Mucosa of gallbladder (tissue), 1 donor: ENCODE results near the gene CDK5RAP2. TPM values are rescaled to one million over a fixed set of nuclear protein-coding genes. Genes with fewer than 3 reads are reported as not detected.
A peak's percentile ranks its signal among the peaks of the same experiment; 100 is the strongest.
"Not testable (repeated sequence)": the region's sequence is repeated elsewhere in the genome, so short reads cannot be mapped to it uniquely, and the experiment has no call there.

Experiments
- DNase-seq: peaks from one replicate; pipeline ENCODE4 v3.0.0-alpha.2; 2020; ENCODE audit warnings: low spot score
- total RNA-seq: library from RNA; stranded (reverse); gene quantifications from one replicate; pipeline ENCODE4 v1.2.1, GENCODE V29; 2021
- donor health status: DM: no; HTN: no; CAD: no.

The CDK5RAP2 gene
- total RNA-seq, 1 donor from 2014 or later: 43.3 TPM

DNA sequence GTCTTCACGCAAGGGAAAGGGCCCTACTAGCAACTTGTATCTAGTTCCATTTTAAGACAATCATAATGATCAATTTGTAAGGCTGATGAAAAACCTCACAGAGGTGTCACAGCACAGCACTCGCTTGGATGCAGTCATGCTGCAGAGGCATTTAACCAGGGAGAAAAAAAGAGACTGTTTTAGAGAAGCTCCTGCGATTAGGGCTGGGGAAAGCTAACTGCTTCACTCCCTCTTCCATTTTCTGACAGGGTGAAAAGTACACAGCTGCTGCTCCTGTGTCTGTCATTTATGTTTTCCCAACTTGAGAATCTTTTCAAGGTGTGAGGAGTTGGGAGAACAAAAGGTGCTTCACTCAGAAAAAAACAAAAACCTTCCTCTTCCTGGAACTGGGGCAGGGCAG is 106.4 kb downstream of the CDK5RAP2 start:
- no peak for DNase-seq

DNA sequence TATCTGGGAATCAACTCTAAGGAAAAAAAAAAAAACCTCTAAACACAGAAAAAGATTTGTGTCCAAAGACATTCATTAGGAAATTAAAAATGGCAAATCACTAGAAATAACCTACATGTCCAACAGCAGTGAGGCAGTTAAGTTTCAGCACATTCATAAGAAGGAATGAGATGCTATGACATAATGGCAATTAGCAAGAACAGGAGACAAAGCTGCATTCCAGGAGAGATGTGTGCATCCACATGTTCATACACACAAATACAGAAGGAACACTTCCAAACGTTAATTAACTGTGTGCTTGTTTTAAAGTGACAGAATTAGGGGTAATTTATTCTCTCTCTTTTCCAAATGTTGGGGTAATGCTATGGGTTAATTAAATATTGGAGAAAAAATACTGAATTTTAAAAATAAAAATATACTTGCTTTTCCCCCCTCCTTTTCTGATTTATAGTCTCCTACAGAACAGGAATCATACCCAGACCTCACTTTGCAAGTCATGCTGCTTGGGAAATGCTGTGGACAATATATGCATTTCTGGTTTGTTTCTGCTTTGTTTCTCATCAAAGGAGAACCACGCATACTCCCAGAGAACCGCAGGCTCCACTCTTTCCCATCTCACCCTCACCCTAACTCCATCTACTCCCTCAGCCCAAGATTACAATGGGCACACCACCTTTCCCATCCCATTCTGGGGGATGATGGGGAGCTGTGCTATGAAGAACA is 114.1 kb downstream of the CDK5RAP2 start:
- no peak for DNase-seq

DNA sequence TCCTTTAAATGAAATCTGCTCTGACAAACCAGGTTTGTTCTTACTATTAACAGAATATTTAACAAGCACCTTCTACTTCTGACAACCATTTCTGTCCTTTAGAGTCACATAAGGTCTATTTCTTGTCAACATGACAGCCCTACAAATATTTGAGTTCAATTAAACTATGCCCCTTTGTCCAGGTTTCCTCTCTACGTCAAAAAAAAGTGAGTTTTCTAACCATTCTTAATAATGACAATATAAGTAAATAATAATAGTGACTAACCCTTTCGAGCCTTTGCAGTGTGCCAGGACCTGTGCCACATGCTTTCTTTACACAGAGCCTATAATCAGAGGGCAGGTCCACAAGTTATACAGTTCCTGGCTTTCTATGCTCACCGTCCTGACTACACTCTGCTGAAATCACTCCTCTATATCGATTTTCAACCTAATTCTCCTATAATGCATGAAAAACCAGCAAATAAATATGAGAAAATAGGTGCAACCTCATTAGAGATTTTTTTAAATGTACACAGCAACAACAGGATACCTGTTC is 115.0 kb downstream of the CDK5RAP2 start:
- DNase-seq: no peak

GRCh38 chr9:120464176-120464886 is 115.6 kb downstream of the CDK5RAP2 start:
- no peak for DNase-seq

DNA sequence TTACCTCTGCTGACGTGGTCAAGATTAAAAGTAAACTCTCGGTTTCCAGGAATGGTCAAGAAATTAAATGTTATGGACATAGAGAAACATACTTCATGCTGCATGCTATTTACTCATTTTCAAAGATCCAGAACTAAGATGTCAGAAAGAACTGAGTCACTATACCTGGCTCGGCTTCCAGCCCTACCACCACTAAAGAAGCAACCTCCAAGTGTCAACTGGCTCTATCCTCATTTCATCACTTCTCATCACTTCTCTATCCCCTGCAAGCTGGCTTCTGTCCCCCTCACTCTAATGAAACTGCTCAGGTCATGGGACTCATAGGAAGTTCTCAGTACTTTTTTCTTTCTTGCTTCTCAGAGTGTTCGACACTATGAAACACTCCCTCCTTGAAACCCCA is 116.2 kb downstream of the CDK5RAP2 start:
- no peak for DNase-seq

- not testable (repeated sequence) for DNase-seq
Measured at GRCh38 chr9:120461677-120462076, 118.3 kb downstream of the CDK5RAP2 start.

DNA sequence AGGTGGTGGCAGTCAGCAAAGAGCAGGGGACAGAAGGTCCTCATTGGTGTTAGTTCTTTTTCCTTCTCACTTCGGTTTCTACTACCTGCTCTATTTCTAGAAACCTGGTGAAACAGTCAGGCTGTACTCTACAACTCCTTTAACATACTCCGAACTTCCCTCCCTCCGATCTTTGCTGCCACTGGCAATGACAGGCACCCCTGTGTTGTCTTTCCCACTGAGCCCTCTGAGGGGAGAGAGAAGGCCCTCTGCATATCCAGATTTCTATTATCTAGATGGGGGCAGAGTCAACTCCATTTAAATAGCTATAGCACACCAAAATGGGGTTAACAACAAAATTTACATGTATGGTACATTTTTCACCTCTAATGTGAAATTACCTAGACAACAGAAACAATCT is 123.7 kb downstream of the CDK5RAP2 start:
- DNase-seq: no peak

GRCh38 chr9:120454467-120454866 is 125.5 kb downstream of the CDK5RAP2 start:
- DNase-seq: peak; percentile 16

DNA sequence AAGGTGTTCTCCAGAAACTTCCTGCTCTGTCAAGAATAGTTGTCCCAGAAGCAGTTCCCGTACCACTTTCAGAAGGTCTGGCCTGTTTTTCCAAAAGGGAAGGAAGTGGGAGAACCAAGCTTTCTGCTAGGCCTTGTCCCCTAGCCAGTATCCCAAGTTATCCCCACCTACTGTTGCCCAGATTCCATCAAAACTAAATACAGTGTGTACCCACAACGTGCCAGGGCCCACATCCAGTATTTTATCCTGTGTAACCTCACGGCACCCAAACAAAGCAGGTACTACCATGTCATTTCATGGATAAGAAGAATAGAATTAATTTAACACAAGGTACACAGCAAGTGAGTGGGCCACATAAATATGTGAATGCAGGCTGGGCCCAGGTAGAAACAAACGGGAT is 126.2 kb downstream of the CDK5RAP2 start:
- DNase-seq: no peak

- DNase-seq: no peak
Measured at GRCh38 chr9:120452631-120453030, 127.3 kb downstream of the CDK5RAP2 start.

DNA sequence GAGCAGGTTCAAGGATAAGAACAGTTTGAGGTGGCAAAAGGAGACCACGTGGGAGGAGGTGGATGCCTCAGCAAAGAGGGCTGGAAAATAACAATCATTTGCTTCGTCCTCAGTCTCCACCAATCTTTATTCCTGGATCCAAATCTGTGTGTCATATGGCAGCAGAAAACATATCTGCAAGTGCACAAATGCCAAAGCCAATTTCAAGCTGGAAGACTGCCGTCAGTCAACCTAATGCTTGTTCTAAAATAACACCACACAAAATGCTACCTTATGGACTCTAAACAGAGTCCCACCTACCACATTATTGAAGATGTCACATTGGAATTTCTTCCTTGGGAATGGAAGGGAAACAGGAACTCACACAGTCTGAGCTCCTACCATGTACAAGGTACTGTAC is 129.1 kb downstream of the CDK5RAP2 start:
- DNase-seq: no peak

DNA sequence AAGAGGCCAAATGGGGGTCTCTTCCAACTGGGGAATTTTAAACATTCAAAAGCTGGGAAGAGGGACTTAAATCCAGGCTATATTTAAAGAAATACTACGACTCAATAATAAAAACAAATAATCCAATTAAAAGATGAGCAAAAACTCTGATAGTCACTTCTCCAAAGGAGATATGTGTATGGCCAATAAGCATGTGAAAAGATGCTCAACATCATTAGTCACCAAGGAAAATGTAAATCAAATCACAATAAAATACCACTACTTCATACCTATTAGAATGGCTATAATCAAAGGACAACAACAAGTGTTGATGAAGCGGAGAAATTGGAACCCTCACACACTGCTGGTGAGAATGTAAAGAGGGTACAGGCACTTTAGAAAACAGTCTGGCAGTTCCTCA is 130.4 kb downstream of the CDK5RAP2 start:
- DNase-seq: no peak

DNA sequence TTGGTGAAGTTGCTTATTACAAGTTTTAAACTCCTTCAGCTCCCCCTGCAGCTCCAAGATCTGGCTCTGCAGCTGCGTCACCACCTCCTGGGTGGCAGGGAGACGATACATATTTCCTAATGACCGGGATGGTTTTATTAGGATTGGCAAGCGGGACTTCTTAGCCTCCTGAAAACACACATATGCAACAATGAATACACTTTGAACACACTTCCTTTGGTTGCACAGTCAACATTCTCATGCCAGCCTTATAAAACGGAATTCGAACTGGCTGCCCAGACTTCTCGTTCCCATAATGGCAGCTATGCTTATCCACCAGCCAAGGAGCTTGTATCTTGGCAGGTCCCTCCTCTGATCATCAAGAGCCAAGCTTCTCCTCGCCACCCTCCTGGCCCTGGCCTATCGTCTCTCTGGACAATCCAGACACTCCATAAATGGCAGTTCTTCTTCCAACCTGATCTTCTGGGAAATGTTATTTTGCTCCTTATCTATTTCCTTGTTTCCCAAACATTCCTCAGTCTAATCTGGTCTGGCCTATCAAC is 131.9 kb downstream of the CDK5RAP2 start:
- DNase-seq: no peak

GRCh38 chr9:120446671-120447070 is 133.3 kb downstream of the CDK5RAP2 start:
- DNase-seq: no peak

DNA sequence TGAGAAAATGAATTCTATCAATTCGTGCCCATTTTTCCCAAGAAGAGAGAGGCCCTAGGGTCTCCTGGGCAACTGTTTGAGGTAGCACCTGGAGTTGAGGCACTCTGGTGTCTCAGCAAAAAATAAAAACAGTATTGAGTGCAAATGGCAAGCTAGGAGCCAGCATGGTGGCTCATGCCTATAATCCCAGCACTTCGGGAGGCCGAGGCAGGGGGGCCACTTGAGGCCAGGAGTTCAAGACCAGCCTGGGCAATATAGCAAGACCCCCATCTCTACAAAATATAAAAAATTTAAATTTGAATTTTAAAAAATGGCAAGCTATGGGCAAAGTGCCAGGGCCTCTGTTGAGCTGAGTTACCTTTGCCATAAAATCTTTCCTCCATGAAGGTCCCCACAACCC is 136.0 kb downstream of the CDK5RAP2 start:
- no peak for DNase-seq

- DNase-seq: no peak
Measured at GRCh38 chr9:120443489-120443888, 136.5 kb downstream of the CDK5RAP2 start.

- no peak for DNase-seq
Measured at GRCh38 chr9:120442308-120442995, 137.5 kb downstream of the CDK5RAP2 start.

DNA sequence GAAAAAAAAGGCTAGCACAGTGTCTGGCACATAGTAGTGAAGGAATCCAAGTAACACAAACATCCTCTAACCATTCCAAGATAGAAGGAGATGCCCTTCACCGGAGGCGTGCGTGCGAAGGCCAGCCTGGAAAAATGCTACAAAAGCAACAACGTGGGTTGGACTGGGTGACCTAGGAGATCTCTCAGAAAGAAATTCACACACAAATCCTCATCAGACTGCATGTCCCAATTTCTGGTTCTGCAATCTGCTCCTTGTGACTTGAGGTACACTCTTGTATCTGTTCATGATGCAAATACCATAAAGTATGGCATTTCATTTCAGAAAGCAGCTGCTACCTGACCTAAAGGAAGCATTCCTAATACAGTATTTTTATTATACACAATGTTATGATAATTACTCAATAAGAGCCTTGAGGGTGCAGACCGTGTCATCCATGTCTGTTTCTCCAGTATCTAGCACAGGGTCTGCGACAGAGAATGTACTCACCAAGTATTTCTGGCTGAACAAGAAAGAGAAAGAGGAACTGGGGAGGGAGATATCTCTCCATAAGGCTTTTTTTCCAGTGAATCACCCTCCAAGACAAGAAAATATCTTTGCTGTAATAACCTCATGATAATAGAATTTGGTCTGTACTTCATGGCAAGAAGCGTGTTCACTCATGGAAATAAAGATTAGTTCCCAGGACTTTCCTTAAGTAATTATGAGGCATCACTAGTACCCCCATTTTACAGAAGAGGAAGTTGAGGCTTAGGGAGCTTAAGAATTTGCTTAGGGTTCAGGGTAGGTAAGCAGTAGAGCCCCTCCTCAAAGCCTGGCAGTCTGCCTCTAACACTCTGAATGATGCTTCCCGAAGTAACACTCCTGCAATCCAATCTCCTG is 138.3 kb downstream of the CDK5RAP2 start:
- DNase-seq: no peak

DNA sequence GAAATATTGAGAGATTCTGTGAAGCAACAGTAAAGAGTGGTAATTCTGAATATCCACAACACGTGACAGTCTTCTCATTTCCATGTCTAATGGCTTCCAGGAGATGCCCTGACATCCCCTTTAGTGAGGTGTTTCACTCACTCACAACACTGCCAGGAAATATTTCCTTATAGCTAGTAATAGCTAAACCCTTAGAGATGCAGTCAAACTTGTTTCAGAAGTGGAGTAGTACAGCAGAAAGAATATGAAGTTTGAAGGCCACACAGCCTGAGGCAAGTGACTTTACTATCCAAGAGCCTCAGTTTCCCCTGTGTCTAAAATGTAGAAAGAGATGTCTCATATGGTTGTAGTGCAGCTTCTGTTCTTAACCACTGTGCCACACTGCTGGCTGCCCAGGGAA is 139.2 kb downstream of the CDK5RAP2 start:
- no peak for DNase-seq

GRCh38 chr9:120439926-120440325 is 140.0 kb downstream of the CDK5RAP2 start:
- DNase-seq: no peak

GRCh38 chr9:120438836-120439546 is 141.0 kb downstream of the CDK5RAP2 start:
- DNase-seq: no peak
